Esophagus squamous epithelium (tissue), 4 donors: ENCODE data around the gene MAPKAP1.

Source experiments
- POLR2A ChIP-seq, 4 donors: fragments of 450-650 bp; IDR thresholded peaks; one replicate each; pipeline ENCODE4 v1.6.1; 2017; ENCODE audit warnings: antibody characterized with exemption in 4 of 4, mild to moderate bottlenecking in 4 of 4, moderate library complexity in 3 of 4
- TF ChIP-seq, protein P1 (sequence below), 6 experiments: fragments of 450-650 bp in 4 of 6; fragments of 200-600 bp in 2 of 6; sonication (generic) in 2 of 6; IDR thresholded peaks; one replicate each; pipeline ENCODE4 v1.5.1; 2016 to 2019; ENCODE audit warnings: antibody characterized with exemption in 6 of 6, mild to moderate bottlenecking in 4 of 6, moderate library complexity in 4 of 6

DNA sequence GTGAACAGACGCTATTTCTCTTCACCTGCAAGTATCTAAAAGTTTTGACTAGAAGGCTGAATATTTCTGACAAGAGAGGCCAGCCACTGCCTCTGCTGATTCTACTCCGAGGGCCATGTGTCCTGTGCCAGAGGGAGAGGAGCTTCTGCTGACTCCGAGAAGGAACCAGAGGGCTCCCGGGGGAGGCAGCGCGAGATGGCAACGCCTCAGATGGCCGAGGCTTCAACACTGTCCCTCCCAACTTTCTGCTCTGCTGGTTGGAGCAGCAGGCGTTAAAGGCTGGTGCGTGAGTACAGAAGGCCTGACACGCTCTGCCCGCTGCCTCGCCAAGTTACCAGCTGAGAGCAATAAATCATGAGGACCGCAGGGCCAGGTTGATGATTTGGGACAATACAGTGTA, 266.6 kb downstream of the MAPKAP1 start:
- TF ChIP-seq, protein P1, sequence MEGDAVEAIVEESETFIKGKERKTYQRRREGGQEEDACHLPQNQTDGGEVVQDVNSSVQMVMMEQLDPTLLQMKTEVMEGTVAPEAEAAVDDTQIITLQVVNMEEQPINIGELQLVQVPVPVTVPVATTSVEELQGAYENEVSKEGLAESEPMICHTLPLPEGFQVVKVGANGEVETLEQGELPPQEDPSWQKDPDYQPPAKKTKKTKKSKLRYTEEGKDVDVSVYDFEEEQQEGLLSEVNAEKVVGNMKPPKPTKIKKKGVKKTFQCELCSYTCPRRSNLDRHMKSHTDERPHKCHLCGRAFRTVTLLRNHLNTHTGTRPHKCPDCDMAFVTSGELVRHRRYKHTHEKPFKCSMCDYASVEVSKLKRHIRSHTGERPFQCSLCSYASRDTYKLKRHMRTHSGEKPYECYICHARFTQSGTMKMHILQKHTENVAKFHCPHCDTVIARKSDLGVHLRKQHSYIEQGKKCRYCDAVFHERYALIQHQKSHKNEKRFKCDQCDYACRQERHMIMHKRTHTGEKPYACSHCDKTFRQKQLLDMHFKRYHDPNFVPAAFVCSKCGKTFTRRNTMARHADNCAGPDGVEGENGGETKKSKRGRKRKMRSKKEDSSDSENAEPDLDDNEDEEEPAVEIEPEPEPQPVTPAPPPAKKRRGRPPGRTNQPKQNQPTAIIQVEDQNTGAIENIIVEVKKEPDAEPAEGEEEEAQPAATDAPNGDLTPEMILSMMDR (IDR thresholded peaks at IDR 0.05) = no peak
- TF ChIP-seq POLR2A (IDR thresholded peaks at IDR 0.05) = no peak
